OCI-M1 (cell line): ENCODE measurements around the gene ATP5F1E.
"Not testable (repeated sequence)": the region's sequence is repeated elsewhere in the genome, so short reads cannot be mapped to it uniquely, and the experiment has no call there.

Source experiments
- DNase-seq: peaks from one replicate; lab custom pipeline; 2025; lab: John Stamatoyannopoulos, UW

ATP5F1E gene

GRCh38 chr20:58988565-58988882 is 43.6 kb downstream of the ATP5F1E start:
- DNase-seq, result no peak

GRCh38 chr20:58987790-58988564 is 44.2 kb downstream of the ATP5F1E start:
- no peak for DNase-seq

GRCh38 chr20:58986968-58987517 is 45.1 kb downstream of the ATP5F1E start:
- DNase-seq, result no peak

- DNase-seq, result no peak
These were observed 45.7 kb downstream of the ATP5F1E start for GRCh38 chr20:58986286-58986967.

- no peak for DNase-seq
These were observed 46.5 kb downstream of the ATP5F1E start for GRCh38 chr20:58985656-58986055.

- DNase-seq, result no peak
These were observed 47.4 kb downstream of the ATP5F1E start for GRCh38 chr20:58984691-58985090.

- DNase-seq, result not testable (repeated sequence)
These were observed 49.0 kb downstream of the ATP5F1E start for GRCh38 chr20:58983115-58983468.

GRCh38 chr20:58982406-58983114 is 49.6 kb downstream of the ATP5F1E start:
- no peak for DNase-seq

GRCh38 chr20:58981628-58982364 is 50.3 kb downstream of the ATP5F1E start:
- DNase-seq, result peak; percentile 55

GRCh38 chr20:58980711-58981627 is 51.2 kb downstream of the ATP5F1E start, which contains the start of gene NELFCD:
TSS of gene NELFCD (plus strand) at chr20:58981256. CDS start at chr20:58981310, 54 bp downstream.
- DNase-seq, result peak; percentile 89

GRCh38 chr20:58978351-58979190 is 53.6 kb downstream of the ATP5F1E start:
- no peak for DNase-seq

- no peak for DNase-seq
These were observed 55.9 kb downstream of the ATP5F1E start for GRCh38 chr20:58976061-58976730.
